ENCODE measurements around the gene MAZ.

MAZ gene

DNA sequence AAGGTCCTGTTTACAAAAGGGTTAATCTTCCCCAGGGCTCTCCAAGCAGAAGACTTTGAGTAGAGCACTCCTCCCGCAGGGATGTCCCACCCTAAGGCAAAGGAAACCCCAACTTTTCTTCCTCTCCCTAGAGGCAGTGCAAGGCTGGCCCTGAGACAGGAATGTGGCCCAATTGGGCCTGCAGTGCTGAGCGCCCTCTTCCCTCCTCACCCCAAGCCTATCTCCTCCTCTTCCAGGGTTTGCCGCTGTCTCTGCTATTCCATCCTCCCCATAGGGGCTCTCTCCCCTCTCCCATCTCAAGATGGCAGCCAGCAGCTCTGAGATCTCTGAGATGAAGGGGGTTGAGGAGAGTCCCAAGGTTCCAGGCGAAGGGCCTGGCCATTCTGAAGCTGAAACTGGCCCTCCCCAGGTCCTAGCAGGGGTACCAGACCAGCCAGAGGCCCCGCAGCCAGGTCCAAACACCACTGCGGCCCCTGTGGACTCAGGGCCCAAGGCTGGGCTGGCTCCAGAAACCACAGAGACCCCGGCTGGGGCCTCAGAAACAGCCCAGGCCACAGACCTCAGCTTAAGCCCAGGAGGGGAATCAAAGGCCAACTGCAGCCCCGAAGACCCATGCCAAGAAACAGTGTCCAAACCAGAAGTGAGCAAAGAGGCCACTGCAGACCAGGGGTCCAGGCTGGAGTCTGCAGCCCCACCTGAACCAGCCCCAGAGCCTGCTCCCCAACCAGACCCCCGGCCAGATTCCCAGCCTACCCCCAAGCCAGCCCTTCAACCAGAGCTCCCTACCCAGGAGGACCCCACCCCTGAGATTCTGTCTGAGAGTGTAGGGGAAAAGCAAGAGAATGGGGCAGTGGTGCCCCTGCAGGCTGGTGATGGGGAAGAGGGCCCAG lies 6.7 kb downstream of the MAZ start:
- peak overlapping the region in 9 of 11 experiments; percentile 68 to 99 (median 97); a peak in 18 of 22 replicates for H3K9ac ChIP-seq
- TF ChIP-seq Cebpa-rat (IDR thresholded peaks at IDR 0.05): no peak
- H3K27me3 ChIP-seq: peaks cover 0 to 11% (median 0%) of the 10 kb centered on the region in 11 experiments; a peak in 3 of 22 replicates
- H3K27ac ChIP-seq: peak overlapping the region in 7 of 11 experiments; percentile 81 to 98 (median 89); a peak in 13 of 22 replicates
- peaks cover 11 to 32% (median 25%) of the 10 kb centered on the region in 11 experiments; a peak in 20 of 22 replicates for H3K36me3 ChIP-seq
- H3K4me2 ChIP-seq: peak overlapping the region; percentile 95 to 100 (median 100)
- H4K20me1 ChIP-seq: peaks cover 24 to 44% (median 35%) of the 10 kb centered on the region in 11 experiments; a peak in 21 of 22 replicates
- H3K4me3 ChIP-seq: peak overlapping the region; percentile 74 to 88 (median 81); a peak in 19 of 20 replicates
- H3K4me1 ChIP-seq: peaks cover 73 to 81% (median 78%) of the 10 kb centered on the region in 10 experiments
- H3K9me3 ChIP-seq (replicated peaks in 1 of 11): no peaks in the 10 kb centered on the region

DNA sequence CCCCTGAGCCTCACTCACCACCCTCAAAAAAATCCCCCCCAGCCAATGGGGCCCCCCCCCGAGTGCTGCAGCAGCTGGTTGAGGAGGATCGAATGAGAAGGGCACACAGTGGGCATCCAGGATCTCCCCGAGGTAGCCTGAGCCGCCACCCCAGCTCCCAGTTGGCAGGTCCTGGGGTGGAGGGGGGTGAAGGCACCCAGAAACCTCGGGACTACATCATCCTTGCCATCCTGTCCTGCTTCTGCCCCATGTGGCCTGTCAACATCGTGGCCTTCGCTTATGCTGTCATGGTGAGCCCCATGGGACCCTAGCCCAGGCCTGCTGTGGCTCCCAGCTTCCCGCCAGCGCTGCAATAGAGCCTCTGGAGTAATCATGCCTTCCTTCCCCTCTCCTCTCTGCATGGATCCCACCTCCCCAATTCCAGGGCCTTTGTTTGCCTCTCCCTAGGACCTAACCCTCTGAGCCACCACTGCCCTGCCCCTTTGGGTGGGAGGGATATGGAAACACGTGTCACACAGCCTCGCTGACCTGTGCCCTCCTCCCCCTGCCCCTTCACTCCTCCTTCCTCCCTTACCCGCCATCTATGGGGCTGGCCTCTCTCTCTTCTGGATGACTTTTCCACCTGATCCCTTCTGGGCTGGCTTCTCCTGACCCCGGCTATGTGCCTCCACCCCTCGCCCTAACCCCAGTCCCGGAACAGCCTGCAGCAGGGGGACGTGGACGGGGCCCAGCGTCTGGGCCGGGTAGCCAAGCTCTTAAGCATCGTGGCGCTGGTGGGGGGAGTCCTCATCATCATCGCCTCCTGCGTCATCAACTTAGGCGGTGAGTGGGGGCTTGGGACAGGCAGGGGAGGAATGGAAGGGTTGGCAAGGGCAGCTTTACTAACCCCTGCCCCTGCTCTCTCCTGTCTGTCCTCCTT lies 7.6 kb downstream of the MAZ start:
- peak overlapping the region in 9 of 11 experiments; percentile 85 to 99 (median 97); a peak in 17 of 22 replicates for H3K9ac ChIP-seq
- peak overlapping the region; percentile 95 to 100 (median 100) for H3K4me2 ChIP-seq
- peaks cover 77 to 85% (median 81%) of the 10 kb centered on the region in 10 experiments for H3K4me1 ChIP-seq
- H3K27ac ChIP-seq: peak overlapping the region in 9 of 11 experiments; percentile 81 to 98 (median 88); a peak in 17 of 22 replicates
- H3K4me3 ChIP-seq: peak overlapping the region; percentile 68 to 87 (median 80); a peak in 18 of 20 replicates
- peaks cover 19 to 42% (median 29%) of the 10 kb centered on the region in 11 experiments; a peak in 21 of 22 replicates for H4K20me1 ChIP-seq
- no peak for TF ChIP-seq Cebpa-rat (IDR thresholded peaks at IDR 0.05)
- H3K36me3 ChIP-seq: peaks cover 13 to 33% (median 27%) of the 10 kb centered on the region in 11 experiments; a peak in 21 of 22 replicates
- H3K9me3 ChIP-seq (replicated peaks in 1 of 11): no peaks in the 10 kb centered on the region
- H3K27me3 ChIP-seq: peaks cover 0 to 11% (median 0%) of the 10 kb centered on the region in 11 experiments; a peak in 3 of 22 replicates

DNA sequence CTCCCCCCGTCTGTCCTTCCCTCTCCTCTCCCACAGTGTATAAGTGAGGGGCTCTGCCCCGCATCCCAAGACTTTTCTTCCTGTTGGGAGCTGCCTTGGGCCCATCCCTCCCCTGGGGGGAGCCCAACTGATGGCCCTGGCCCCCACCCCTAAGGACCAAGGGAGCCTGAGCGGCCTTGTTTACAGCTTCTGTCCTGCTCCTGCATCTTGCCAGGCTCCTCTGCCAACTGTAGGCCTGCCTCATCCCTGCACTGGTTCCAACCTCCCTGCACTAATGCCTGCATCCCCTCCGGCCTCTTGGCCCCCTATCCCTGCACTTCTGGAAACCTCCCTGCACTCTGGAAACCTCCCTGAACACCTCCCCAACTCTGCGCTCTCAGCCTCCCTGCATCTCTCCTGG lies 8.3 kb downstream of the MAZ start:
- peak overlapping the region; percentile 68 to 87 (median 80) for H3K4me3 ChIP-seq

GRCh38 chr16:29815032-29815721 lies 8.8 kb downstream of the MAZ start:
- peaks cover 18 to 33% (median 26%) of the 10 kb centered on the region in 11 experiments for H3K36me3 ChIP-seq
- H3K9me3 ChIP-seq (replicated peaks in 1 of 11): no peaks in the 10 kb centered on the region
- peaks cover 0 to 11% (median 0%) of the 10 kb centered on the region in 11 experiments; a peak in 3 of 22 replicates for H3K27me3 ChIP-seq
- peak overlapping the region; percentile 25 to 98 (median 87); a peak in 21 of 22 replicates for H3K27ac ChIP-seq
- no peak for TF ChIP-seq Cebpa-rat (IDR thresholded peaks at IDR 0.05)
- peaks cover 77 to 85% (median 82%) of the 10 kb centered on the region in 10 experiments for H3K4me1 ChIP-seq
- peaks cover 8 to 43% (median 27%) of the 10 kb centered on the region in 11 experiments; a peak in 21 of 22 replicates for H4K20me1 ChIP-seq
- peak overlapping the region; percentile 95 to 100 (median 100) for H3K4me2 ChIP-seq
- peak overlapping the region; percentile 79 to 99 (median 96) for H3K9ac ChIP-seq
- H3K4me3 ChIP-seq: peak overlapping the region; percentile 68 to 87 (median 80)

More for the DNA sequence above, 8.3 kb downstream of the MAZ start:
- Histone ChIP-seq H3K27ac (peak overlapping the region in 9 of 11 experiments; percentile 81 to 98 (median 88); a peak in 18 of 22 replicates), H3K4me2 (peak overlapping the region; percentile 95 to 100 (median 100)), H3K27me3 (peaks cover 0 to 11% (median 0%) of the 10 kb centered on the region in 11 experiments; a peak in 3 of 22 replicates), H4K20me1 (peaks cover 13 to 43% (median 29%) of the 10 kb centered on the region in 11 experiments; a peak in 21 of 22 replicates), H3K9ac (peak overlapping the region in 10 of 11 experiments; percentile 79 to 99 (median 96); a peak in 19 of 22 replicates), H3K36me3 (peaks cover 14 to 34% (median 28%) of the 10 kb centered on the region in 11 experiments), H3K4me1 (peaks cover 77 to 85% (median 81%) of the 10 kb centered on the region in 10 experiments), H3K9me3 (replicated peaks in 1 of 11) (no peaks in the 10 kb centered on the region)
- TF ChIP-seq Cebpa-rat (IDR thresholded peaks at IDR 0.05): no peak

- Histone ChIP-seq H3K9ac (peak within 1 kb of the TSS; percentile 79 to 99 (median 96)), H3K4me3 (peak within 1 kb of the TSS; percentile 68 to 87 (median 80)), H3K4me2 (peak within 1 kb of the TSS; percentile 95 to 100 (median 100)), H3K27ac (peak within 1 kb of the TSS; percentile 61 to 98 (median 87)), H4K20me1 (peaks cover 0 to 43% (median 26%) of the 10 kb centered on the region in 11 experiments; a peak in 19 of 22 replicates), H3K4me1 (peaks cover 70 to 85% (median 80%) of the 10 kb centered on the region in 10 experiments), H3K36me3 (peaks cover 18 to 31% (median 23%) of the 10 kb centered on the region in 11 experiments; a peak in 21 of 22 replicates), H3K9me3 (replicated peaks in 1 of 11) (no peaks in the 10 kb centered on the region), H3K27me3 (peaks cover 0 to 11% (median 0%) of the 10 kb centered on the region in 11 experiments; a peak in 3 of 22 replicates)
- TF ChIP-seq Cebpa-rat (IDR thresholded peaks at IDR 0.05): no peak
Observed at GRCh38 chr16:29815793-29816693, 9.7 kb downstream of the MAZ start, which contains the start of gene PAGR1. Gene PAGR1 (plus strand): TSS chr16:29816152. CDS start chr16:29816526, 374 bp downstream.

GRCh38 chr16:29816694-29817441 lies 10.5 kb downstream of the MAZ start:
- Histone ChIP-seq H3K9me3 (replicated peaks in 1 of 11) (no peaks in the 10 kb centered on the region), H4K20me1 (peaks cover 4 to 41% (median 27%) of the 10 kb centered on the region in 11 experiments; a peak in 16 of 22 replicates), H3K36me3 (peaks cover 18 to 39% (median 23%) of the 10 kb centered on the region in 11 experiments; a peak in 21 of 22 replicates), H3K4me2 (peak overlapping the region; percentile 95 to 100 (median 100)), H3K9ac (peak overlapping the region; percentile 79 to 99 (median 96)), H3K4me1 (peaks cover 72 to 85% (median 80%) of the 10 kb centered on the region in 10 experiments), H3K27me3 (peaks cover 0 to 11% (median 0%) of the 10 kb centered on the region in 11 experiments; a peak in 3 of 22 replicates), H3K27ac (peak overlapping the region; percentile 61 to 98 (median 87)), H3K4me3 (peak overlapping the region; percentile 68 to 87 (median 80))
- TF ChIP-seq Cebpa-rat (IDR thresholded peaks at IDR 0.05): no peak
